Neuronal stem cell (in vitro differentiated cells): ENCODE results near the gene ADGRV1.

Source experiments
- DNase-seq: peaks from one replicate; pipeline ENCODE4 v3.0.0-alpha.2; 2013; ENCODE audit warnings: low spot score
- H2AFZ ChIP-seq: one replicate; pipeline ENCODE4 v1.6.1; 2013; ENCODE audit warnings: mild to moderate bottlenecking, low read length, inconsistent platforms
- H2AK5ac ChIP-seq: 2 replicates; pipeline ENCODE4 v1.6.1; 2013; ENCODE audit warnings: low read depth, mild to moderate bottlenecking, inconsistent platforms, low read length, moderate library complexity, mixed read lengths
- H2BK120ac ChIP-seq: 2 replicates; pipeline ENCODE4 v1.6.1; 2013; ENCODE audit warnings: low read depth, mild to moderate bottlenecking, inconsistent platforms, low read length, moderate library complexity, mixed read lengths
- H2BK12ac ChIP-seq: one replicate; pipeline ENCODE4 v1.6.1; 2013; ENCODE audit warnings: low read length, inconsistent platforms
- H2BK15ac ChIP-seq: 2 replicates; pipeline ENCODE4 v1.6.1; 2013; ENCODE audit warnings: mild to moderate bottlenecking, low read length, inconsistent platforms, mixed read lengths
- H2BK5ac ChIP-seq: one replicate; pipeline ENCODE4 v1.6.1; 2013; ENCODE audit warnings: inconsistent platforms, mild to moderate bottlenecking, low read length, moderate library complexity
- H3K14ac ChIP-seq: one replicate; pipeline ENCODE4 v1.6.1; 2013; ENCODE audit warnings: low read length, inconsistent platforms
- H3K18ac ChIP-seq: 2 replicates; pipeline ENCODE4 v1.6.1; 2013; ENCODE audit warnings: low read length, inconsistent platforms
- H3K23ac ChIP-seq: 2 replicates; pipeline ENCODE4 v1.6.1; 2013; ENCODE audit warnings: low read depth, mild to moderate bottlenecking, mixed read lengths, low read length, inconsistent platforms; ENCODE audit not compliant: poor library complexity
- H3K27ac ChIP-seq: replicated peaks from 3 replicates; pipeline ENCODE4 v1.5.1; 2013; ENCODE audit warnings: low read length, inconsistent platforms
- H3K27me3 ChIP-seq, 3 experiments: 2 replicates each; pipeline ENCODE4 v1.6.1; 2013; ENCODE audit warnings: low read length in 3 of 3, mild to moderate bottlenecking in 2 of 3, inconsistent platforms in 1 of 3, low read depth in 1 of 3, mixed read lengths in 1 of 3, moderate library complexity in 1 of 3; ENCODE audit not compliant: control insufficient read depth in 3 of 3, insufficient read depth in 3 of 3
- H3K36me3 ChIP-seq, 2 donors: replicated peaks in 1 of 2; 2 replicates each; pipeline ENCODE4 v1.6.1; 2013; ENCODE audit warnings: low read length in 2 of 2; ENCODE audit not compliant: control insufficient read depth in 2 of 2, insufficient read depth in 2 of 2
- H3K4ac ChIP-seq: 2 replicates; pipeline ENCODE4 v1.6.1; 2013; ENCODE audit warnings: inconsistent platforms, mild to moderate bottlenecking, low read length, moderate library complexity
- H3K4me1 ChIP-seq, 2 donors: 1 replicate in 1 of 2; 2 replicates in 1 of 2; pipeline ENCODE4 v1.6.1; 2013; ENCODE audit warnings: low read length in 2 of 2, low read depth in 1 of 2; ENCODE audit not compliant: control insufficient read depth in 2 of 2, insufficient read depth in 1 of 2
- H3K4me2 ChIP-seq: one replicate; pipeline ENCODE4 v1.6.1; 2013; ENCODE audit warnings: mild to moderate bottlenecking, low read length, inconsistent platforms; ENCODE audit not compliant: insufficient read depth, poor library complexity, severe bottlenecking
- H3K4me3 ChIP-seq, 2 donors: 2 replicates each; pipeline ENCODE4 v1.5.1; 2013; ENCODE audit warnings: low read length in 2 of 2, mild to moderate bottlenecking in 2 of 2, inconsistent platforms in 1 of 2, moderate library complexity in 1 of 2
- H3K79me1 ChIP-seq: one replicate; pipeline ENCODE4 v1.6.1; 2013; ENCODE audit warnings: low read depth, mild to moderate bottlenecking, inconsistent platforms, low read length, moderate library complexity
- H3K9ac ChIP-seq: one replicate; pipeline ENCODE4 v1.6.1; 2013; ENCODE audit warnings: mild to moderate bottlenecking, low read depth, low read length, inconsistent platforms; ENCODE audit not compliant: poor library complexity
- H3K9me3 ChIP-seq, 2 donors: replicated peaks in 1 of 2; 2 replicates each; pipeline versions ENCODE3 to v1.6.1; 2013; ENCODE audit warnings: low read length in 2 of 2, mild to moderate bottlenecking in 2 of 2, inconsistent platforms in 1 of 2, low read depth in 1 of 2, mixed read lengths in 1 of 2, moderate library complexity in 1 of 2; ENCODE audit not compliant: control insufficient read depth in 2 of 2, insufficient read depth in 1 of 2
- H4K8ac ChIP-seq: one replicate; pipeline ENCODE4 v1.6.1; 2013; ENCODE audit warnings: low read depth, mild to moderate bottlenecking, inconsistent platforms, low read length, moderate library complexity
- H4K91ac ChIP-seq: one replicate; pipeline ENCODE4 v1.6.1; 2013; ENCODE audit warnings: low read length, low read depth, mild to moderate bottlenecking, inconsistent platforms; ENCODE audit not compliant: poor library complexity
- WGBS, 2 donors: extraction: QIAGEN DNeasy Blood & Tissue Kit; methylation state at CpG; one replicate each; pipeline ENCODE4 v1.1.7; 2013; ENCODE audit warnings: missing lambda C conversion rate in 2 of 2, mixed read lengths in 1 of 2; ENCODE audit not compliant: insufficient read length in 2 of 2, insufficient replicate concordance in 1 of 2; ENCODE audit errors: extremely low coverage in 2 of 2; 5-methylcytosine and 5-hydroxymethylcytosine counted together

ADGRV1 gene

GRCh38 chr5:90912476-90912875, 353.9 kb downstream of the ADGRV1 start:
- Histone ChIP-seq H4K8ac (no peak overlapping the region), H3K4ac (no peak overlapping the region), H3K14ac (no peak overlapping the region), H3K9me3 (peaks cover 0 to 8% of the 10 kb centered on the region in 2 donors), H2BK12ac (no peak overlapping the region), H3K36me3 (no peaks in the 10 kb centered on the region), H2BK15ac (no peak overlapping the region), H3K4me2 (no peak overlapping the region), H2AK5ac (no peak overlapping the region), H3K23ac (no peak overlapping the region), H3K27ac (no peak overlapping the region), H3K9ac (no peak overlapping the region), H3K4me1 (peaks cover 2% of the 10 kb centered on the region in 2 donors), H2BK120ac (no peak overlapping the region), H4K91ac (no peak overlapping the region), H3K79me1 (no peaks in the 10 kb centered on the region), H2AFZ (no peak overlapping the region), H3K27me3 (no peaks in the 10 kb centered on the region), H3K18ac (no peak overlapping the region), H3K4me3 (no peak overlapping the region), H2BK5ac (no peak overlapping the region)
- DNase-seq, result no peak
- no CpG with 5 or more reads among the region's 4 CpGs for WGBS, 2 donors

- Histone ChIP-seq H2BK5ac (no peak overlapping the region), H3K4me2 (no peak overlapping the region), H3K4ac (no peak overlapping the region), H3K79me1 (no peaks in the 10 kb centered on the region), H2AFZ (no peak overlapping the region), H3K4me3 (no peak overlapping the region), H3K23ac (no peak overlapping the region), H3K27me3 (no peaks in the 10 kb centered on the region), H3K18ac (no peak overlapping the region), H3K27ac (no peak overlapping the region), H3K14ac (no peak overlapping the region), H3K36me3 (no peaks in the 10 kb centered on the region), H3K4me1 (peaks cover 0 to 2% of the 10 kb centered on the region in 2 donors), H3K9me3 (peaks cover 0 to 5% of the 10 kb centered on the region in 2 donors), H4K91ac (no peak overlapping the region), H2AK5ac (no peak overlapping the region), H3K9ac (no peak overlapping the region), H2BK12ac (no peak overlapping the region), H2BK120ac (no peak overlapping the region), H4K8ac (no peak overlapping the region), H2BK15ac (no peak overlapping the region)
- no CpG with 5 or more reads among the region's 4 CpGs for WGBS, 2 donors
- no peak for DNase-seq
Measured at GRCh38 chr5:90915393-90915792, 356.8 kb downstream of the ADGRV1 start.

GRCh38 chr5:90916947-90917800, 358.6 kb downstream of the ADGRV1 start:
- Histone ChIP-seq H4K91ac (no peak overlapping the region), H2BK15ac (no peak overlapping the region), H2AFZ (no peak overlapping the region), H3K14ac (no peak overlapping the region), H2AK5ac (no peak overlapping the region), H3K79me1 (no peaks in the 10 kb centered on the region), H2BK5ac (no peak overlapping the region), H3K27ac (no peak overlapping the region), H3K4me3 (no peak overlapping the region), H3K9ac (no peak overlapping the region), H3K9me3 (no peaks in the 10 kb centered on the region), H3K4ac (no peak overlapping the region), H3K36me3 (peaks cover 0 to under 1% of the 10 kb centered on the region in 2 donors), H4K8ac (no peak overlapping the region), H3K27me3 (no peaks in the 10 kb centered on the region), H3K4me1 (no peaks in the 10 kb centered on the region), H2BK120ac (no peak overlapping the region), H3K23ac (no peak overlapping the region), H2BK12ac (no peak overlapping the region), H3K4me2 (no peak overlapping the region), H3K18ac (no peak overlapping the region)
- no CpG with 5 or more reads among the region's 3 CpGs for WGBS, 2 donors
- no peak for DNase-seq

- Histone ChIP-seq H3K9me3 (no peaks in the 10 kb centered on the region), H4K8ac (no peak overlapping the region), H4K91ac (no peak overlapping the region), H3K4me2 (no peak overlapping the region), H3K4me1 (no peaks in the 10 kb centered on the region), H3K27me3 (no peaks in the 10 kb centered on the region), H3K27ac (no peak overlapping the region), H2BK12ac (no peak overlapping the region), H3K18ac (no peak overlapping the region), H2AK5ac (no peak overlapping the region), H3K79me1 (no peaks in the 10 kb centered on the region), H3K36me3 (peaks cover 0 to 4% of the 10 kb centered on the region in 2 donors), H2AFZ (no peak overlapping the region), H3K4ac (no peak overlapping the region), H2BK120ac (no peak overlapping the region), H2BK5ac (no peak overlapping the region), H3K14ac (no peak overlapping the region), H2BK15ac (no peak overlapping the region), H3K23ac (no peak overlapping the region), H3K9ac (no peak overlapping the region), H3K4me3 (no peak overlapping the region)
- no CpG with 5 or more reads among the region's 6 CpGs for WGBS, 2 donors
- no peak for DNase-seq
Measured at GRCh38 chr5:90917928-90918668, 359.5 kb downstream of the ADGRV1 start.
